Measurements from ENCODE around the gene MSMO1. TPM values are rescaled to one million over a fixed set of nuclear protein-coding genes. Genes with fewer than 3 reads are reported as not detected.

The MSMO1 gene
- 218 and 272 TPM in 2 replicates for total RNA-seq

DNA sequence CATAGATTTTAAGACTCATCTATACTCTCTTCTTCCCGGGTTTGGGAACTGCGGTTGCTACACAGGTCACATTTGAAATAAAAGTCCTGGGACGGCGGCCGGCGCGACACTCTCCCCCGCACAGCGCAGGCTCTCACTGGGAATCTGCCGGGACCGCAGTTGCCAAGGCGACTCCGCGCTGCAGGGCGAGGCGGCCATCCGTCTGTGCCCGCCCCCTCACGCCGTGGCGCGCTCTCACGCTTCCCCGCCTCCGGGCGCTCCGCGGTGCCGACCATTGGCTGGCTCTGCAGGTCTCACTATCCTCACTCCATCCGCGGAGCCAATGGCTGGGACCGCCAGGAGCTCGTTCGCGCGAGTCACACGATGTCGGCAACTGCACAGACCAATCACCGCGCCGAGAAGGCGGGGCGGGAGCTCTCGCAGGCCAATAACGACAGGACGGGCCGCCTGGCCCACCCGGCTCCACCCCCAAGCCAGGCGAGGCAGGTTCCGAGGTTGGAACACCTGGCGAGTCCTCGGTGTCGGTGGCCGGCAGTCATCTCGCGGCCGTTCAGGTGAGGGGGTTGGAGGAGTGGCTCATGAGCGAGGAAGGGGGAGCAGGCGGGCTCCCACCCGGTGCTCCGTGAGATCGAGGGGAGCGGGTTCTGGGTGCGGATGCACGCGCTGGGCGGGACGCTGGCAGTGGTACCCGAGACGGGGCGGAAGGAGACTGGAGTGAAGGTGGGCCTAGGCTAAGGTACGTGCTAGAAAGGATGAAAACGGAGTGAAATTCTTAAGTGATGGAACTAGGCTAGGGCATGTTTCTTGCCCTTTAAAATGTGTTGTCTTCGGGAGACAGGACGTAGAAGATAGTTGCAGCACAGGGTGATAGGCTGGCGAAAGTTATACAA lies at the start of gene MSMO1:
TSS of gene MSMO1 (plus strand) at position 459 of the 890 bp plus-strand sequence. CDS start 5,702 bp downstream, outside the sequence.

DNA sequence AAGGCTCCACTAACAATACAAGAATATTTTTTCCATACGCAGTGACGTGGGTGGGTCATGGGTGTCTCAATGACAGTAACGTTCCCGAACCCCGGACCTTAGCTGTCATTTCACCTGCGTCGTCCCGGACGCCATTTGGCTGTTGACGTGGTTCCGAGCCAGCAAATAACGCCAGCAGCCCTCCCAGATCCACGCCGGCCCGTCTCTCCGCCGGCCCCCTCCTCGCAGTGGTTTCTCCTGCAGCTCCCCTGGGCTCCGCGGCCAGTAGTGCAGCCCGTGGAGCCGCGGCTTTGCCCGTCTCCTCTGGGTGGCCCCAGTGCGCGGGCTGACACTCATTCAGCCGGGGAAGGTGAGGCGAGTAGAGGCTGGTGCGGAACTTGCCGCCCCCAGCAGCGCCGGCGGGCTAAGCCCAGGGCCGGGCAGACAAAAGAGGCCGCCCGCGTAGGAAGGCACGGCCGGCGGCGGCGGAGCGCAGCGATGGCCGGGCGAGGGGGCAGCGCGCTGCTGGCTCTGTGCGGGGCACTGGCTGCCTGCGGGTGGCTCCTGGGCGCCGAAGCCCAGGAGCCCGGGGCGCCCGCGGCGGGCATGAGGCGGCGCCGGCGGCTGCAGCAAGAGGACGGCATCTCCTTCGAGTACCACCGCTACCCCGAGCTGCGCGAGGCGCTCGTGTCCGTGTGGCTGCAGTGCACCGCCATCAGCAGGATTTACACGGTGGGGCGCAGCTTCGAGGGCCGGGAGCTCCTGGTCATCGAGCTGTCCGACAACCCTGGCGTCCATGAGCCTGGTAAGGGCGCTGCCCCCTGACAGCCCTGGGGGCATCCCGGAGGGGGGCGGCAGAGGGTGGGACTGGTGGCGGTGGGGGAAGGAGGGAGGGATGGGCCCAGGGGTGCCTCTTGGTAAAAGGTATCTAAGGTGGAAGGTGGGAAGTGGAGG lies 51.5 kb downstream of the MSMO1 start, which contains the start of gene CPE:
TSS of gene CPE (plus strand) at position 264 of the 933 bp plus-strand sequence. CDS start at position 478, 214 bp downstream.

Other genes with a start within 250 kb of the MSMO1 start
- gene TMEM192, start 214.8 kb upstream of the MSMO1 start, total RNA-seq, result 4.9 and 13.8 TPM in 2 replicates
- 32.2 and 41.5 TPM in 2 replicates for gene KLHL2, start 120.1 kb upstream of the MSMO1 start, total RNA-seq
- gene CPE, start 51.3 kb downstream of the MSMO1 start, total RNA-seq, result 3.5 and 4.5 TPM in 2 replicates

Data from epithelial cell of umbilical artery (primary cell).